ENCODE data around the gene MUCL3.

GRCh38 chr6:30962716-30963115 is 21.9 kb downstream of the MUCL3 start:
- TF ChIP-seq CTCF (IDR thresholded peaks at IDR 0.05) (no peak), POLR2AphosphoS5 (IDR thresholded peaks at IDR 0.05) (no peak), EP300 (IDR thresholded peaks at IDR 0.05) (no peak), POLR2A (IDR thresholded peaks at IDR 0.05; ENCODE audit: low read depth) (no peak)
